Measurements from ENCODE around the gene HLA-G.

The HLA-G gene

DNA sequence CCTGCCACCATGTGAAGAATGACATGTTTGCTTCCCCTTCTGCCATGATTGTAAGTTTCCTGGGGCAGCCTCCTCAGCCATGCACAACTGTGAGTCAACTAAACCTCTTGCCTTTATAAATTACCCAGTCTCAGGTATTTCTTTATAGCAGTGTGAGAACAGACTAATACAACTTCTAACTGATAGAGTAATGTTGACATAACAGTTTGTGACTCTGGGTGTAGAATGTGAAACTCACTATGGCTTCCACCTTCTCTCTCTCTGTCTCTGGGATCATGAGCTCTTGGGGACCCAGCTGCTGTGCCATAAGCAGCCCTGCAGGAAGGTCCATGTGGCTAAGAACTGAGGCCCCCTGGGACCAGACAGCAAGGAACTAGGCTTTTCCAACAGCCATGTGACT, 3.5 kb upstream of the HLA-G start:
- FAIRE-seq = no peak

- FAIRE-seq = no peak
These were observed 1.8 kb upstream of the HLA-G start for GRCh38 chr6:29825848-29826247.

DNA sequence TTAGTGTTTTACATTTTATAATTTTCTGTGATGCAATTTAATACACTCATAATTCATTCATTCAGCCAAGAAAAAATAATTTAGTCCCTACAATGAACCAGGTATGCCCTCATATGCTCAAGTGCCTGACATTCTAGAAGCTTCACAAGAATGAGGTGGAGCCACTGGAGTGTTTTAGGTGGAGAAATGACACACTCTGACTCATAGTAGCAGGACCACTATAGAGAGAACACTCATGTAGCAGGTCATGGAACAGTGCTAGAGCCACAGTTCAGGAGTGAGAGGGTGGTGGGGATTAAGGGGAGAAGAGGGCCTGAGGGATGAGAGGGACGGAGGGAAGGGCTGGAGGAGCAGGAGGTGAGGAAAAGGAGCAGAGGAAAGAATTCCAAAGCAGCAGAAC, 1.4 kb upstream of the HLA-G start:
- no peak for FAIRE-seq

DNA sequence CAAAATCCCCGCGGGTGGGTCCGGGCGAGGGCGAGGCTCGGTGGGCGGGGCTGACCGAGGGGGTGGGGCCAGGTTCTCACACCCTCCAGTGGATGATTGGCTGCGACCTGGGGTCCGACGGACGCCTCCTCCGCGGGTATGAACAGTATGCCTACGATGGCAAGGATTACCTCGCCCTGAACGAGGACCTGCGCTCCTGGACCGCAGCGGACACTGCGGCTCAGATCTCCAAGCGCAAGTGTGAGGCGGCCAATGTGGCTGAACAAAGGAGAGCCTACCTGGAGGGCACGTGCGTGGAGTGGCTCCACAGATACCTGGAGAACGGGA, 809 bp downstream of the HLA-G start:
- FAIRE-seq = no peak

- FAIRE-seq = no peak
These were observed 2.1 kb downstream of the HLA-G start for GRCh38 chr6:29829766-29830165.

GRCh38 chr6:29830409-29830808, 2.8 kb downstream of the HLA-G start:
- FAIRE-seq = no peak

DNA sequence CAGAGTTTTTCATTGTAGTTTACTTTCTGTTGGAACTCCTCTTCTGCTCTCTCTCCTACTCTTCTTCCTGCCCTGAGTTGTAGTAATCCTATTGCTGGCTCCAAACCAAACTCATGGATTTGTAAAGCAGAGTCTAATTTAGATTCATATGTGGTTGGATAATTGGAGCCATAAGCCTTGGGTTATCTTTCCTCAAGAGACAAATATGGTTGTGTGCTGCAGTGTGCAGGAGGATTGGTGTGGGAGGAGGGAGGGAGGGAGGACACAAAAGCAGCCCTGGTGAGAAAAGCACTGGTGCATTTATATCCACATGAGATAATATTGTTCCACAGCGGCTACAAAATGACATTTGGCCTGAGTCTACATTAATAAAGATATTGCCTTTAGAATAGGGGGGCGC, 4.2 kb downstream of the HLA-G start:
- FAIRE-seq = no peak

DNA sequence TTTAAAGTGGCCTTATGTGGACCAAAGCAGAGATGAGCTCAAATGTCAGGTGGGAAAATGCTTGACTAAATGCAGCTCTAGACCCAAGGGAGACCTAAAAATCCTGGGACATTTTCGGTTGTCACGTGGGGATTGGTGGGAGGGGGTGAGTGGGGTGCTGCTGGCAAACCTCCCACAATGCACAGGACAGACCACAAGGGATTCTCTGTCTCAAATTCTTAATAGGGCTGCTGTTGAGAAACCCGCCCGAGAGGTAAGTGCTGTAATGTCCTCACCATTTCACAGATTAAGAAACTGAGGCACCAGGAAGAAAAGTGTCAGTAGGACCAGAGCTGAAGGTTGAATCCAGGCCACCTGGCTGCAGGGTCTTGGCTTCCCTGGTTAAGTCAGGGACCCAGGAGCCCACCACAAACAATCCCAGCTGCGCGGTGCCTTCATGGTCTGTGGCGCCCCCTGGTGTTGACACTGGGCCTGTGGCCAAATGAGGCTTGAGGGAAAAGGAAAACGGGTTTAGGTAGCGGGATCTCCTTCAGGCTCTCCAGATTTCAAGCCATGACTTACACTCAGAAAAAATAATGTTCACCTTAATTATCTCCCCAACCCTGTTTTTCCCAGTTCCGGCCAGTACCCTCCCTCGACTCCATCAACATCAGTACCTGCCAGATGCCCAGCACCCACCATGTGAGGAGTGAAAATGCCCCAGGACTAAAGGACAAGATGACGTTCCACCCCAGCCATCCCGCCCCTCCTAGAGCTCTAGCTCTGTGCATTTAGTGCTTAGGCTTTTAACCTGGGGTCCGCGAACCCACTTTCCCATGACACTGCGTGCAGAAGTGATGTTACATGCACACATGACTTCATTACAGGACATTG, 7.2 kb downstream of the HLA-G start:
- FAIRE-seq = no peak

GRCh38 chr6:29839917-29840316, 12.3 kb downstream of the HLA-G start:
- FAIRE-seq = no peak

GRCh38 chr6:29841030-29841429, 13.4 kb downstream of the HLA-G start:
- FAIRE-seq = no peak

GRCh38 chr6:29845405-29846006, 17.9 kb downstream of the HLA-G start:
- FAIRE-seq = no peak

GRCh38 chr6:29847871-29848630, 20.4 kb downstream of the HLA-G start:
- FAIRE-seq = no peak

GRCh38 chr6:29850011-29850553, 22.5 kb downstream of the HLA-G start:
- no peak for FAIRE-seq

DNA sequence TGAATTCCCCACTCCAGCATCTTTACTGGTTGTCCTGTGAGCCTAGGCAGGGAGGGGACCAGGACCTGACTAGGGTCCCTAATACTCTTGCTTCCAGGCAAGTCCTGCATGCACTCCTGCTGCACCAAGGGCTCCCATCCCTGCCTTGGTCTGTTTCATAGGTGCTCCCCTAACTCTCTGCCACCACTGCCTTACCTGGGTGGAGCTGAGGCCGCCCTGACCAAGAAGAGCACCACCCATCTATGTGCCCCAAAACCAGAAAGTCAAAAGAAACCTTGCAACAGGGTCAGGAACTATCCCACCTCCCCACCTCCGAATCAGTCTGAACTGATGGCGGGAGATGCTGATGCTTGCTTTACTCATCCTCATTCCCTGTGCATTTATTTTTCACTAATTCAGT, 23.6 kb downstream of the HLA-G start:
- no peak for FAIRE-seq

DNA sequence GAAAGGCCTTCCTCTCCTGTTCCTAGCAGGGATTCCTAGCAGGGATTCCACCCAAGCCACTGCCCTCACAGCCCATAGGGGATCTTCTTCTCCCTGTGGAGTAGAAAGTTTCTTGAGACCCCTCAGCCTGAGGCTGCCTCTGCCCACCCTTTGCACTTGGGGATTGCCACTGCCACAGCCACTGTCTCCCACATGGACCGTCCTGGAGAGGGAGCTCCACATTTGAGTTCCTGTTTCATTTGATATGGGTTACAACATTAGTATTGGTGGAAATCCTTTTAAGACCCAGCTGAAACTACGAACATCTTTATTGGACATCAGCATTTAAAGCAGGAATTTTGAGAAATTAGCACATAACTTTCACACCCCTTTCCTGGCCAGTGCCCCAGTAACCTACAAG, 25.6 kb downstream of the HLA-G start:
- no peak for FAIRE-seq

DNA sequence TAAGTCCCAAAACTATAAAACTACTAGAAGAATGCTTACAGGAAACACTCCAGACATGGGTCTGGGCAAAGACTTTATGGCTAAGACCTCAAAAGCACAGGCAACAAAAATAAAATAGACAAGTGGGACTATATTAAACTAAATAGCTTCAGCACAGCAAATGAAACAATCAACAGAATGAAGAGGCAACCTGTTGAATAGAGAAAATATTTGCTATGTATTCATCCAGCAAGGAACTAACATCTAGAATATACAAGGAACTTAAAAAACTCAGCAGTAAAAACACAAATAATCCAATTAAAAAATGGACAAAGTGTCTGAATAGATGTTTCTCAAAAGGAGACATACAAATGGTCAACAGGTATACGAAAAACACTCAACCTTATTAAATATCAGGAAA, 30.4 kb downstream of the HLA-G start:
- FAIRE-seq = no peak

DNA sequence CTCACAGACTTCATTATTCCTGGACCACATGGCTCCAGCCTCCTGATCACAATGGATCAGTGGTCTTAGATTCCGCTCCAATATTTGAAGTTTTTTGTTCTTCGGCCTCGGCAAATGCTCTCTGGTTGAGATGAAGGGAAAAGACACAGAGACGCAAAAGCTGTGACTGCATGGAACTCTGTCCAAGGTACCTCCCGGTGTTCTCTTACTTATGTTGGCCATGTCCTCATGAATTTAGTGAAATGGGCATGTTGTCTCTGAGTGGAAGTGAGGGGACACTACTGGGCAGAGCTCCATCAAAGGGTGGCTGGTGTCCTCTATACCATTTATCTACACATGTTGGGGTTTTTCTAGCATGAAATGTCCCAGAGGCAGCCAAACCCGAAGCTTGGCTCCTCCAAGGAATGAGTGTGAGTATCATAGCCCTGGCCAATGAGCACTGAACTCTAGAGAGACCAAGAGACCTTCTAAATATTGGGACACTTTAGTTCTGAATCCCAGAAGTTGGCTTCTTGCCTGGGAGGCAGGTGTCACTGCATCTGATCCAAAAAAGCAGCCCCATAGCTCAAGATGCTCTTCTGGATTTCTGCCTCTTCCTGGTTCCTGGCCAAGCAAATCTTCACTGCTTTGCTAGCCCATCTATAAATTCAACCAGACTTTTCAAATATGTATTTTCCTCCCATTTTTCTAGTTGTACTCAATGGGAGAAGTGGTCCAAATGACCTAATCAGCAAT, 34.1 kb downstream of the HLA-G start:
- no peak for FAIRE-seq

DNA sequence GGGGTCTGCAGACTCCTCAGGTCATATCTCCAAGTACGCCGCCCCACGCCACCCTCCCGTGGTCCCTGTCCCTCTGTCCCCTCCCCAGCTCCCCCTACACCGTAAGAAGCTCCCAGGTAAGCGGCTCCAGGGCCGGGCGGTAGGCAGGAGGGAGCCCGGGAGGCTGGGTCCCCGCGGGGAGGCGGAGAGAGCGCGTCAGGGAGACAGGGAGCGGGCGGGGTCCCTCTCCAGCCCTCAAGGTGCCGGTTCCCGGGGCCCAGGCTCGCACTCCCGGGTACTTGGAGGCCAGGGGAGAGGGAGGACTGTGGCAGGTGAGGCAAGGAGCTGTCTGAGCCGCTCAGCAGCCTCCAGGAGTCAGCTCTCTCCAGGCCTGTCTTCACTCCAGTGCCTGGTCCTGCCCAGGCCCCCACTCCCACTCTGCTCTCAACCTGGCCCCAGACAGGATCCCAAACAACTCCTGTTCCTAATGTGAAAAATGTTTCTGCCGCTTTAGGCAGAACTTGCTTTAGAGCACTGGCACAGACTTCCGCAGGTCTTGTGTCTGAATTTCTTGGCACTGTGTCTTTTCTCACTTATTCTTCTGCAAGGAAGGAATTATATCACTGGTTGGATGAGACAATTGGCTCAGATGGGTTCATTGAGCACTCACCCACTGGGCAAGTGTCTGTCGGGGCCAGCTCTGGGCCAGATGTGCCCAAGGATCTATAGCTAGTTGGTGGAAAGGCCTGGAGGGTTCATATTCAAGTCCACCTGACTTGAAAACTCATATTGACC, 36.6 kb downstream of the HLA-G start:
- no peak for FAIRE-seq

DNA sequence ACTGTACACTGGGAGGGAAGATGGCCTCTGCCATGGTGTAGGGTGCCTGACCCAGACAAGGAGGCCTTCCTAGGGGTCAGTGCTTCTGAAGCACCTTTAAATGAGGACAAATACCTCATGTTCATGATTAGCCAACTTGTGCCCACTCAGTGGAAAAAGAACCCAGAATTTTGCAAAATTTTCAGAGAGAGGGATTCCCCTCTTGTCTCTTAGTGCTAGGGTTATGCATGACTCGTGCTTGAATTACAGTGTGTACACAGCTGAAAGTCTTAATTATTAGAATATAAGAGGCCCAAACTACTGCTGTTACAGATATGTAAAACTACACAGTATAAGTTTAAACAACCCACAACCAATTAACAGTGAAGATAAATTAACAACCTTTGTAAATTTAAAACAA, 38.0 kb downstream of the HLA-G start:
- FAIRE-seq = no peak

DNA sequence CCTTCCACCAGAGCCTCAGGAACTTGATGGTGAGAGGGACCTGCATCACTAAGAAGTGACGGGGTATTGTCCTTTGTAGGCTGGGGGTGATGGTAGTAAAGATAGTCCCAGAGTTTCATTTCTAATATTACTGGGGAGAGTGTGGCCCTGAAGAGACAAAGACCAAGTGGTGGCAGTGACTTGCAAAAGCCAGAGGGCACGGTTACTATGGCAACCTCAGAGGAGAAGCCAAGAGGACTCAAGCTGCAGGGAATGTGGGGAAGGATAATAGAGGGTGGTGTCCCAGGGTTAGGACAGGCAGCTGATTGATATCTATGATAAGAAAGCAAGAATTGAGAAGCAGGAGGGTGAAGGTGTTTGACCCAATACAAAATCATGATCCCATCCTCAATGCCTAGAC, 42.5 kb downstream of the HLA-G start:
- no peak for FAIRE-seq

DNA sequence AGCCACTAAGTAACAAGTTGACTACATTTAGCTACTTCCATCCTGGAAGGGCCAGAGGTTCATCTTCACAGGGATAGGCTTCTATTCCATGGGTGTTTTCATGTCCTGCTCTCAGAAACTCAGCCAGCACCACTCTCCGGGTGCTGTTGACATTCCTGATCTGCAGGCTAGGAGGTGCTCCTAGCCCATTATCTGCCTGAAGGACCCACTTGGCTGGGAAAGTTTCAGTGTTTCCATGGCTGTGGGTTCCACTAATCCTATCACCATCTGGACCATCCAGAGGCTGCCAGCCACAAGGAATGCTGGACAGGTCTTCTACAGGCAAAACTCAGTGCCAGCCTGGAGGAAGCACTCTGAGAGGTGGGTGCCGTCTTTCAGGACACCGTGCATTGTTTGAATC, 45.2 kb downstream of the HLA-G start:
- no peak for FAIRE-seq

GRCh38 chr6:29875257-29875656, 47.6 kb downstream of the HLA-G start:
- no peak for FAIRE-seq
